Ecto neural progenitor cell (in vitro differentiated cells): Measurements from ENCODE around the gene MEF2B.
"Not testable (repeated sequence)": the region's sequence is repeated elsewhere in the genome, so short reads cannot be mapped to it uniquely, and the experiment has no call there.

Experiments
- DNase-seq: peaks from one replicate; pipeline ENCODE4 v3.0.0-alpha.2; 2018; ENCODE audit warnings: low spot score

The MEF2B gene

GRCh38 chr19:19192910-19193423, 22.9 kb upstream of the MEF2B start:
- no peak for DNase-seq

- peak; percentile 99 for DNase-seq
These were observed 22.2 kb upstream of the MEF2B start, which contains the start of the genes BORCS8 and RFXANK for GRCh38 chr19:19192078-19192882. Gene BORCS8, minus strand, starts transcription at chr19:19192152. Its CDS starts 35 bp downstream, at chr19:19192117. Gene RFXANK, plus strand, starts transcription at chr19:19192258. Its CDS starts 1,689 bp downstream, at chr19:19193947.

- no peak for DNase-seq
These were observed 21.7 kb upstream of the MEF2B start for GRCh38 chr19:19191768-19192077.

GRCh38 chr19:19186742-19187141, 16.7 kb upstream of the MEF2B start:
- no peak for DNase-seq

GRCh38 chr19:19185853-19186740, 16.0 kb upstream of the MEF2B start:
- DNase-seq = peak; percentile 81

GRCh38 chr19:19181488-19181998, 11.5 kb upstream of the MEF2B start:
- no peak for DNase-seq

GRCh38 chr19:19179548-19180441, 9.7 kb upstream of the MEF2B start:
- no peak for DNase-seq

- DNase-seq = no peak
These were observed 6.9 kb upstream of the MEF2B start for GRCh38 chr19:19176950-19177349.

GRCh38 chr19:19173243-19173642, 3.2 kb upstream of the MEF2B start:
- DNase-seq = not testable (repeated sequence)

GRCh38 chr19:19171821-19172532, 1.9 kb upstream of the MEF2B start:
- no peak for DNase-seq

- no peak for DNase-seq
These were observed 1.0 kb upstream of the MEF2B start for GRCh38 chr19:19170873-19171672.

GRCh38 chr19:19169236-19170052, 619 bp downstream of the MEF2B start:
- no peak for DNase-seq

- no peak for DNase-seq
These were observed 2.5 kb downstream of the MEF2B start for GRCh38 chr19:19167612-19168011.

GRCh38 chr19:19165396-19165795, 4.7 kb downstream of the MEF2B start:
- DNase-seq = no peak

GRCh38 chr19:19162495-19162894, 7.6 kb downstream of the MEF2B start:
- DNase-seq = no peak

- DNase-seq = no peak
These were observed 9.5 kb downstream of the MEF2B start for GRCh38 chr19:19160461-19161035.

GRCh38 chr19:19159534-19159933, 10.5 kb downstream of the MEF2B start:
- no peak for DNase-seq

GRCh38 chr19:19157808-19158207, 12.3 kb downstream of the MEF2B start:
- DNase-seq = no peak
